HepG2 (cell line): ENCODE data around the gene FANCF. TPM values are rescaled to one million over a fixed set of nuclear protein-coding genes. Genes with fewer than 3 reads are reported as not detected.

ENCODE experiments used
- BORCS8-MEF2B ChIP-seq: sonication (generic); formaldehyde crosslinking; IDR thresholded peaks from 2 replicates; pipeline ENCODE4 v1.8.0; 2022; ENCODE audit warnings: mild to moderate bottlenecking, missing genetic modification reagents
- GABPA ChIP-seq, 2 experiments: IDR thresholded peaks; 2 replicates each; pipeline ENCODE4 v1.6.1; 2011 to 2016; ENCODE audit warnings: low read depth in 2 of 2, low read length in 1 of 2, missing biosample characterization in 1 of 2, missing genetic modification characterization in 1 of 2
- HES4 ChIP-seq: sonication (generic); formaldehyde crosslinking; IDR thresholded peaks from 2 replicates; pipeline ENCODE4 v1.9.0; 2021; ENCODE audit warnings: mild to moderate bottlenecking, missing genetic modification reagents, borderline replicate concordance
- HNF4A ChIP-seq: sonication (generic); formaldehyde crosslinking; IDR thresholded peaks from 2 replicates; pipeline ENCODE4 v1.4.0; 2020; ENCODE audit warnings: missing genetic modification reagents
- MZF1 ChIP-seq: sonication (generic); formaldehyde crosslinking; IDR thresholded peaks from 2 replicates; pipeline ENCODE4 v1.8.1; 2023; ENCODE audit warnings: mild to moderate bottlenecking, missing genetic modification reagents, borderline replicate concordance
- NBN ChIP-seq: fragments of 450-650 bp; conservative IDR thresholded peaks from 2 replicates; pipeline ENCODE4 v1.6.1; 2017
- NCOR1 ChIP-seq: fragments of 200-600 bp; sonication (generic); IDR thresholded peaks from 2 replicates; pipeline ENCODE4 v1.7.0; 2017; ENCODE audit warnings: antibody characterized with exemption, low read length, borderline replicate concordance
- NR2F2 ChIP-seq: IDR thresholded peaks from 2 replicates; pipeline ENCODE4 v1.6.1; 2012; ENCODE audit warnings: low read depth, inconsistent platforms, borderline replicate concordance
- RBFOX2 ChIP-seq: fragments of 200-400 bp; formaldehyde crosslinking; IDR thresholded peaks from 2 replicates; pipeline ENCODE4 v1.6.1; 2017; ENCODE audit warnings: low read depth, mild to moderate bottlenecking, low read length
- SMAD3 ChIP-seq: sonication (generic); formaldehyde crosslinking; IDR thresholded peaks from 2 replicates; pipeline ENCODE4 v1.4.0; 2020; ENCODE audit warnings: missing genetic modification reagents
- SYNCRIP ChIP-seq: fragments of 200-400 bp; formaldehyde crosslinking; IDR thresholded peaks from 2 replicates; pipeline ENCODE4 v1.6.1; 2018; ENCODE audit warnings: mild to moderate bottlenecking, low read depth, low read length; ENCODE audit not compliant: insufficient read depth
- TCF12 ChIP-seq, 2 experiments: fragments of 450-650 bp in 1 of 2; sonication (generic) in 1 of 2; formaldehyde crosslinking in 1 of 2; IDR thresholded peaks; 2 replicates each; pipeline versions ENCODE4 v1.6.1 to v1.8.0; 2017 to 2022; ENCODE audit warnings: antibody characterized with exemption in 1 of 2, mild to moderate bottlenecking in 1 of 2, missing genetic modification reagents in 1 of 2, moderate library complexity in 1 of 2
- ZFP36L2 ChIP-seq: sonication (generic); formaldehyde crosslinking; IDR thresholded peaks from 2 replicates; pipeline ENCODE4 v1.4.0; 2020; ENCODE audit warnings: missing genetic modification reagents
- ZNF12 ChIP-seq: sonication (generic); formaldehyde crosslinking; IDR thresholded peaks from 2 replicates; pipeline ENCODE4 v1.5.0; 2020; ENCODE audit warnings: missing genetic modification reagents
- ZNF232 ChIP-seq: sonication (generic); formaldehyde crosslinking; IDR thresholded peaks from 2 replicates; pipeline ENCODE4 v1.4.0; 2020; ENCODE audit warnings: missing genetic modification reagents, borderline replicate concordance
- ZNF331 ChIP-seq: sonication (generic); formaldehyde crosslinking; IDR thresholded peaks from 2 replicates; pipeline ENCODE4 v1.4.0; 2020; ENCODE audit warnings: missing genetic modification reagents
- polyA plus RNA-seq, 8 experiments: library from polyadenylated mRNA; depleted of rRNA in 3 of 8; stranded (reverse) in 7 of 8; unstranded in 1 of 8; fragments of >200 nt; fragmentation: Illumina TruSeq in 4 of 8; extraction: Trizol in 4 of 8; gene quantifications; 2 replicates each; pipeline versions ENCODE4 v1.2.1 to v1.2.3, GENCODE V29; 2011 to 2016; ENCODE audit warnings: low read depth in 4 of 8, missing spikeins in 1 of 8, mixed read lengths in 1 of 8; ENCODE audit not compliant: insufficient read depth in 1 of 8
- total RNA-seq, 5 experiments: library from RNA; depleted of rRNA; stranded (reverse); fragments of >200 nt; fragmentation: Illumina TruSeq; extraction: Trizol; gene quantifications; 2 replicates each; pipeline ENCODE4 v1.2.3, GENCODE V29; 2016; ENCODE audit warnings: low read depth in 1 of 5
- TF ChIP-seq, protein P1 (sequence below): IDR thresholded peaks from 2 replicates; pipeline ENCODE4 v1.4.0; 2020; ENCODE audit warnings: mild to moderate bottlenecking, missing genetic modification reagents
- TF ChIP-seq, protein P2 (sequence below), 2 experiments: fragments of 450-650 bp in 1 of 2; sonication (generic) in 1 of 2; formaldehyde crosslinking; IDR thresholded peaks; 2 replicates each; pipeline versions ENCODE4 v1.5.0 to v1.8.0; 2020 to 2022; ENCODE audit warnings: mild to moderate bottlenecking in 1 of 2, missing genetic modification reagents in 1 of 2
- TF ChIP-seq, protein P3 (sequence below): IDR thresholded peaks from 2 replicates; pipeline ENCODE4 v1.6.1; 2016; ENCODE audit warnings: missing compliant biosample characterization, missing genetic modification reagents, borderline replicate concordance
- TF ChIP-seq, protein P4 (sequence below): sonication (generic); formaldehyde crosslinking; IDR thresholded peaks from 2 replicates; pipeline ENCODE4 v1.4.0; 2020; ENCODE audit warnings: low read depth, mild to moderate bottlenecking, missing genetic modification reagents

FANCF gene
- total and polyA plus RNA-seq, 2 of the 13 experiments (the other 11 are each of a cell fraction or from before 2014, with no cell fraction given) = 2.5 to 9.7 TPM

DNA sequence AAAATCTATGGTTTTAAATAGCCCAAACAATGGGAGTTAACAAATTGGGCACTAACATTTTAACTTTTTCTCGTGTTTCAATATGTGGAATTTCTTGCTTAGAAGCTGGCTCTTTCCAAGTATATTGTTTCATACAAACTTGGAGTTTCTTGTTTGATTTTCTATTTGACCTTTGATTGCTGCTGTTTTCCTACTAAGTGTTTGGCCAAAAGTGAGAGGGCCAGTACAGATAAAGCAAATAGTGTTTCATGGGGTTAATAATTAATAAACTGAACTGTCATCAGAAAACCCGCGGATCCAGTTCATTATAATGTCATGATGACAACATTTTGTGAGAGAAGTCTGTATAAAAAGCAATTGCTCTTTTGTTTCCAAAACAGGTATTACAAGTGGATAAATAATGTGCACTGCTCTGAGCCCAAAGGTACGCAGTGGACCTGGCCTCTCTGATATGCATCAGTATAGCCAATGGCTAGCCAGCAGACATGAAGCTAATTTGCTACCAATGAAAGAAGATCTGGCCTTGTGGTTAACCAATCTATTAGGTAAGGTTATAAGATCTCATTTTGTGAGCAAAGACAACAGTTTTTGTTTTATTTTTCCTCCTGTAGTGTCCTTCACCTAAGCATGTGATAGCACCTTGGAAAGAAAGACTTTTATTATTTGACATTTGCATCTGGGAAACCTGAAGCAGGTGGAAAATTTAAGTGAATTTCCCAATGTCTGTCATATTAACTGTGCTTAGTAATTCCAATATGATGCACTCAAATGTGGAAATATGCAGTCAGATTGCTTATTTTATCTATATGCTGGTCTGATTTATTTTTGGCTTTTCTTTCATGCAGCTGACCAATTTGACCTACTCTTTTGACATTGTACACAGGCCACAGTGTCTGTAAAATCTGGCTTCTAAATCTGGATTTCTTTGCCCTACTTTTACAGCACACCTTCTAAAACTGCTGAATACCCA is 49.1 kb upstream of the FANCF start (continued):
- TF ChIP-seq, protein P1, sequence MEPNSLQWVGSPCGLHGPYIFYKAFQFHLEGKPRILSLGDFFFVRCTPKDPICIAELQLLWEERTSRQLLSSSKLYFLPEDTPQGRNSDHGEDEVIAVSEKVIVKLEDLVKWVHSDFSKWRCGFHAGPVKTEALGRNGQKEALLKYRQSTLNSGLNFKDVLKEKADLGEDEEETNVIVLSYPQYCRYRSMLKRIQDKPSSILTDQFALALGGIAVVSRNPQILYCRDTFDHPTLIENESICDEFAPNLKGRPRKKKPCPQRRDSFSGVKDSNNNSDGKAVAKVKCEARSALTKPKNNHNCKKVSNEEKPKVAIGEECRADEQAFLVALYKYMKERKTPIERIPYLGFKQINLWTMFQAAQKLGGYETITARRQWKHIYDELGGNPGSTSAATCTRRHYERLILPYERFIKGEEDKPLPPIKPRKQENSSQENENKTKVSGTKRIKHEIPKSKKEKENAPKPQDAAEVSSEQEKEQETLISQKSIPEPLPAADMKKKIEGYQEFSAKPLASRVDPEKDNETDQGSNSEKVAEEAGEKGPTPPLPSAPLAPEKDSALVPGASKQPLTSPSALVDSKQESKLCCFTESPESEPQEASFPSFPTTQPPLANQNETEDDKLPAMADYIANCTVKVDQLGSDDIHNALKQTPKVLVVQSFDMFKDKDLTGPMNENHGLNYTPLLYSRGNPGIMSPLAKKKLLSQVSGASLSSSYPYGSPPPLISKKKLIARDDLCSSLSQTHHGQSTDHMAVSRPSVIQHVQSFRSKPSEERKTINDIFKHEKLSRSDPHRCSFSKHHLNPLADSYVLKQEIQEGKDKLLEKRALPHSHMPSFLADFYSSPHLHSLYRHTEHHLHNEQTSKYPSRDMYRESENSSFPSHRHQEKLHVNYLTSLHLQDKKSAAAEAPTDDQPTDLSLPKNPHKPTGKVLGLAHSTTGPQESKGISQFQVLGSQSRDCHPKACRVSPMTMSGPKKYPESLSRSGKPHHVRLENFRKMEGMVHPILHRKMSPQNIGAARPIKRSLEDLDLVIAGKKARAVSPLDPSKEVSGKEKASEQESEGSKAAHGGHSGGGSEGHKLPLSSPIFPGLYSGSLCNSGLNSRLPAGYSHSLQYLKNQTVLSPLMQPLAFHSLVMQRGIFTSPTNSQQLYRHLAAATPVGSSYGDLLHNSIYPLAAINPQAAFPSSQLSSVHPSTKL = peak; percentile 78; the same call in 1 of the 2 replicates
- TF ChIP-seq SMAD3 (CRISPR knock-in tag) (no peak), NBN (no peak), NR2F2 (peak; percentile 58; the same call in 1 of the 2 replicates), ZNF331 (0 out of 2 replicates have a peak, but pooled peaks have one; percentile 2), SYNCRIP (no peak), HNF4A (CRISPR knock-in tag) (peak; percentile 63), ZFP36L2 (CRISPR knock-in tag) (no peak), GABPA (IDR thresholded peaks at IDR 0.05; ENCODE audit: low read depth, low read length) (no peak), GABPA (CRISPR knock-in tag; IDR thresholded peaks at IDR 0.05; ENCODE audit: low read depth) (no peak; the same call in 1 of the 2 replicates), RBFOX2 (peak; percentile 70), NCOR1 (peak; percentile 77), MZF1 (CRISPR knock-in tag) (no peak), ZNF232 (CRISPR knock-in tag) (no peak), BORCS8-MEF2B (CRISPR knock-in tag) (no peak), TCF12 (IDR thresholded peaks at IDR 0.05) (no peak), TCF12 (CRISPR knock-in tag; IDR thresholded peaks at IDR 0.05) (no peak), ZNF12 (no peak), HES4 (CRISPR knock-in tag) (no peak)
- TF ChIP-seq, protein P2, sequence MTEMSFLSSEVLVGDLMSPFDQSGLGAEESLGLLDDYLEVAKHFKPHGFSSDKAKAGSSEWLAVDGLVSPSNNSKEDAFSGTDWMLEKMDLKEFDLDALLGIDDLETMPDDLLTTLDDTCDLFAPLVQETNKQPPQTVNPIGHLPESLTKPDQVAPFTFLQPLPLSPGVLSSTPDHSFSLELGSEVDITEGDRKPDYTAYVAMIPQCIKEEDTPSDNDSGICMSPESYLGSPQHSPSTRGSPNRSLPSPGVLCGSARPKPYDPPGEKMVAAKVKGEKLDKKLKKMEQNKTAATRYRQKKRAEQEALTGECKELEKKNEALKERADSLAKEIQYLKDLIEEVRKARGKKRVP (CRISPR knock-in tag; IDR thresholded peaks at IDR 0.05) = 0 out of 4 replicates have a peak, but pooled peaks of 1 of the 2 experiments have one; percentile 29
- TF ChIP-seq, protein P3, sequence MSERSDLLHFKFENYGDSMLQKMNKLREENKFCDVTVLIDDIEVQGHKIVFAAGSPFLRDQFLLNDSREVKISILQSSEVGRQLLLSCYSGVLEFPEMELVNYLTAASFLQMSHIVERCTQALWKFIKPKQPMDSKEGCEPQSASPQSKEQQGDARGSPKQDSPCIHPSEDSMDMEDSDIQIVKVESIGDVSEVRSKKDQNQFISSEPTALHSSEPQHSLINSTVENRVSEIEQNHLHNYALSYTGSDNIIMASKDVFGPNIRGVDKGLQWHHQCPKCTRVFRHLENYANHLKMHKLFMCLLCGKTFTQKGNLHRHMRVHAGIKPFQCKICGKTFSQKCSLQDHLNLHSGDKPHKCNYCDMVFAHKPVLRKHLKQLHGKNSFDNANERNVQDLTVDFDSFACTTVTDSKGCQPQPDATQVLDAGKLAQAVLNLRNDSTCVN (CRISPR knock-in tag) = no peak
- TF ChIP-seq, protein P4, sequence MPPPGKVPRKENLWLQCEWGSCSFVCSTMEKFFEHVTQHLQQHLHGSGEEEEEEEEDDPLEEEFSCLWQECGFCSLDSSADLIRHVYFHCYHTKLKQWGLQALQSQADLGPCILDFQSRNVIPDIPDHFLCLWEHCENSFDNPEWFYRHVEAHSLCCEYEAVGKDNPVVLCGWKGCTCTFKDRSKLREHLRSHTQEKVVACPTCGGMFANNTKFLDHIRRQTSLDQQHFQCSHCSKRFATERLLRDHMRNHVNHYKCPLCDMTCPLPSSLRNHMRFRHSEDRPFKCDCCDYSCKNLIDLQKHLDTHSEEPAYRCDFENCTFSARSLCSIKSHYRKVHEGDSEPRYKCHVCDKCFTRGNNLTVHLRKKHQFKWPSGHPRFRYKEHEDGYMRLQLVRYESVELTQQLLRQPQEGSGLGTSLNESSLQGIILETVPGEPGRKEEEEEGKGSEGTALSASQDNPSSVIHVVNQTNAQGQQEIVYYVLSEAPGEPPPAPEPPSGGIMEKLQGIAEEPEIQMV (CRISPR knock-in tag) = no peak
